ENCODE data around the gene SLC31A2.
"Not testable (repeated sequence)": the region's sequence is repeated elsewhere in the genome, so short reads cannot be mapped to it uniquely, and the experiment has no call there.

SLC31A2 gene

GRCh38 chr9:113150670-113151611 is at the start of gene SLC31A2:
TSS of gene SLC31A2 (plus strand) at chr9:113151007. CDS start at chr9:113151075, 68 bp downstream.
- Histone ChIP-seq H3K4me3 (ENCODE audit: low read depth, low read length) (peak within 1 kb of the TSS; percentile 70), H3K9me3 (ENCODE audit: control insufficient read depth, insufficient read depth, low read depth, low read length) (no peaks in the 10 kb centered on the region), H3K36me3 (ENCODE audit: control insufficient read depth, insufficient read depth, low read length) (no peaks in the 10 kb centered on the region), H3K4me1 (ENCODE audit: control insufficient read depth, insufficient read depth, low read length) (peaks cover 3% of the 10 kb centered on the region; the same call in 1 of the 2 replicates), H3K9ac (ENCODE audit: low read length) (peak within 1 kb of the TSS; percentile 38), H3K27ac (ENCODE audit: low read depth, low read length) (no peak within 1 kb of the TSS), H3K27me3 (ENCODE audit: control insufficient read depth, insufficient read depth, low read length) (peaks cover 13% of the 10 kb centered on the region)

- H3K27ac ChIP-seq (ENCODE audit: low read depth, low read length); H3K9me3 ChIP-seq (ENCODE audit: control insufficient read depth, insufficient read depth, low read depth, low read length); H3K9ac ChIP-seq (ENCODE audit: low read length); H3K4me1 ChIP-seq (ENCODE audit: control insufficient read depth, insufficient read depth, low read length); H3K4me3 ChIP-seq (ENCODE audit: low read depth, low read length); H3K36me3 ChIP-seq (ENCODE audit: control insufficient read depth, insufficient read depth, low read length): not testable (repeated sequence)
- peaks cover 18% of the 10 kb centered on the region for H3K27me3 ChIP-seq (ENCODE audit: control insufficient read depth, insufficient read depth, low read length)
These were observed 45.5 kb upstream of the SLC31A2 start for GRCh38 chr9:113105345-113105744.

GRCh38 chr9:113111065-113111951 is 39.5 kb upstream of the SLC31A2 start:
- not testable (repeated sequence) for H3K4me3 ChIP-seq (ENCODE audit: low read depth, low read length); H3K9ac ChIP-seq (ENCODE audit: low read length); H3K9me3 ChIP-seq (ENCODE audit: control insufficient read depth, insufficient read depth, low read depth, low read length); H3K27ac ChIP-seq (ENCODE audit: low read depth, low read length); H3K27me3 ChIP-seq (ENCODE audit: control insufficient read depth, insufficient read depth, low read length); H3K36me3 ChIP-seq (ENCODE audit: control insufficient read depth, insufficient read depth, low read length); H3K4me1 ChIP-seq (ENCODE audit: control insufficient read depth, insufficient read depth, low read length)

- not testable (repeated sequence) for H3K9ac ChIP-seq (ENCODE audit: low read length); H3K4me1 ChIP-seq (ENCODE audit: control insufficient read depth, insufficient read depth, low read length); H3K27ac ChIP-seq (ENCODE audit: low read depth, low read length); H3K4me3 ChIP-seq (ENCODE audit: low read depth, low read length); H3K27me3 ChIP-seq (ENCODE audit: control insufficient read depth, insufficient read depth, low read length); H3K36me3 ChIP-seq (ENCODE audit: control insufficient read depth, insufficient read depth, low read length); H3K9me3 ChIP-seq (ENCODE audit: control insufficient read depth, insufficient read depth, low read depth, low read length)
These were observed 37.9 kb upstream of the SLC31A2 start for GRCh38 chr9:113112706-113113510.

GRCh38 chr9:113118829-113119228 is 32.0 kb upstream of the SLC31A2 start:
- H3K4me1 ChIP-seq (ENCODE audit: control insufficient read depth, insufficient read depth, low read length); H3K27me3 ChIP-seq (ENCODE audit: control insufficient read depth, insufficient read depth, low read length); H3K27ac ChIP-seq (ENCODE audit: low read depth, low read length); H3K36me3 ChIP-seq (ENCODE audit: control insufficient read depth, insufficient read depth, low read length); H3K9me3 ChIP-seq (ENCODE audit: control insufficient read depth, insufficient read depth, low read depth, low read length); H3K4me3 ChIP-seq (ENCODE audit: low read depth, low read length); H3K9ac ChIP-seq (ENCODE audit: low read length): not testable (repeated sequence)

GRCh38 chr9:113125386-113126035 is 25.3 kb upstream of the SLC31A2 start:
- Histone ChIP-seq H3K4me3 (ENCODE audit: low read depth, low read length) (no peak overlapping the region), H3K27ac (ENCODE audit: low read depth, low read length) (no peak overlapping the region), H3K9me3 (ENCODE audit: control insufficient read depth, insufficient read depth, low read depth, low read length) (no peaks in the 10 kb centered on the region), H3K9ac (ENCODE audit: low read length) (no peak overlapping the region), H3K27me3 (ENCODE audit: control insufficient read depth, insufficient read depth, low read length) (peaks cover 3% of the 10 kb centered on the region; the same call in 1 of the 2 replicates), H3K36me3 (ENCODE audit: control insufficient read depth, insufficient read depth, low read length) (no peaks in the 10 kb centered on the region), H3K4me1 (ENCODE audit: control insufficient read depth, insufficient read depth, low read length) (no peaks in the 10 kb centered on the region)

GRCh38 chr9:113129466-113129865 is 21.3 kb upstream of the SLC31A2 start:
- no peak overlapping the region for H3K4me3 ChIP-seq (ENCODE audit: low read depth, low read length)
- no peaks in the 10 kb centered on the region for H3K9me3 ChIP-seq (ENCODE audit: control insufficient read depth, insufficient read depth, low read depth, low read length)
- no peaks in the 10 kb centered on the region for H3K36me3 ChIP-seq (ENCODE audit: control insufficient read depth, insufficient read depth, low read length)
- H3K27ac ChIP-seq (ENCODE audit: low read depth, low read length): no peak overlapping the region
- peaks cover 9% of the 10 kb centered on the region for H3K27me3 ChIP-seq (ENCODE audit: control insufficient read depth, insufficient read depth, low read length)
- no peaks in the 10 kb centered on the region for H3K4me1 ChIP-seq (ENCODE audit: control insufficient read depth, insufficient read depth, low read length)
- no peak overlapping the region for H3K9ac ChIP-seq (ENCODE audit: low read length)

GRCh38 chr9:113129884-113130283 is 20.9 kb upstream of the SLC31A2 start:
- Histone ChIP-seq H3K9me3 (ENCODE audit: control insufficient read depth, insufficient read depth, low read depth, low read length) (no peaks in the 10 kb centered on the region), H3K9ac (ENCODE audit: low read length) (no peak overlapping the region), H3K4me1 (ENCODE audit: control insufficient read depth, insufficient read depth, low read length) (no peaks in the 10 kb centered on the region), H3K36me3 (ENCODE audit: control insufficient read depth, insufficient read depth, low read length) (no peaks in the 10 kb centered on the region), H3K27ac (ENCODE audit: low read depth, low read length) (no peak overlapping the region), H3K27me3 (ENCODE audit: control insufficient read depth, insufficient read depth, low read length) (peaks cover 9% of the 10 kb centered on the region), H3K4me3 (ENCODE audit: low read depth, low read length) (no peak overlapping the region)

GRCh38 chr9:113131689-113132151 is 19.1 kb upstream of the SLC31A2 start:
- Histone ChIP-seq H3K27me3 (ENCODE audit: control insufficient read depth, insufficient read depth, low read length) (peaks cover 9% of the 10 kb centered on the region), H3K9ac (ENCODE audit: low read length) (no peak overlapping the region)

More at GRCh38 chr9:113131689-113132151, 19.1 kb upstream of the SLC31A2 start:
- H3K36me3 ChIP-seq (ENCODE audit: control insufficient read depth, insufficient read depth, low read length): no peaks in the 10 kb centered on the region
- no peak overlapping the region for H3K4me3 ChIP-seq (ENCODE audit: low read depth, low read length)
- no peaks in the 10 kb centered on the region for H3K4me1 ChIP-seq (ENCODE audit: control insufficient read depth, insufficient read depth, low read length)
- H3K9me3 ChIP-seq (ENCODE audit: control insufficient read depth, insufficient read depth, low read depth, low read length): no peaks in the 10 kb centered on the region
- H3K27ac ChIP-seq (ENCODE audit: low read depth, low read length): no peak overlapping the region

Measured in HUES6 (cell line).